HG03095 (cell line): ENCODE measurements around the gene EIF5.
"Not testable (repeated sequence)": the region's sequence is repeated elsewhere in the genome, so short reads cannot be mapped to it uniquely, and the experiment has no call there.

Experiments
- ATAC-seq: cut with Tn5 transposase; IDR thresholded peaks from one replicate; pipeline ENCODE4 v1.9.1; 2021; ENCODE audit warnings: moderate library complexity; ENCODE audit not compliant: unreplicated experiment

The EIF5 gene

GRCh38 chr14:103332143-103332919 is 1.7 kb upstream of the EIF5 start:
- ATAC-seq, result no peak

GRCh38 chr14:103334644-103335622 is 896 bp downstream of the EIF5 start:
- ATAC-seq, result peak; percentile 16

GRCh38 chr14:103336191-103336590 is 2.2 kb downstream of the EIF5 start:
- no peak for ATAC-seq

- no peak for ATAC-seq
Observed at GRCh38 chr14:103337794-103338193, 3.8 kb downstream of the EIF5 start.

GRCh38 chr14:103339561-103339960 is 5.5 kb downstream of the EIF5 start:
- no peak for ATAC-seq

GRCh38 chr14:103340480-103341212 is 6.6 kb downstream of the EIF5 start:
- no peak for ATAC-seq

- no peak for ATAC-seq
Observed at GRCh38 chr14:103341250-103342129, 7.5 kb downstream of the EIF5 start.

GRCh38 chr14:103343164-103343879 is 9.3 kb downstream of the EIF5 start:
- ATAC-seq, result no peak

GRCh38 chr14:103343905-103344797 is 10.1 kb downstream of the EIF5 start:
- no peak for ATAC-seq

- ATAC-seq, result no peak
Observed at GRCh38 chr14:103346286-103346685, 12.2 kb downstream of the EIF5 start.

GRCh38 chr14:103347091-103347815 is 13.2 kb downstream of the EIF5 start:
- ATAC-seq, result no peak

GRCh38 chr14:103348154-103348553 is 14.1 kb downstream of the EIF5 start:
- ATAC-seq, result no peak

GRCh38 chr14:103349982-103350381 is 15.9 kb downstream of the EIF5 start:
- no peak for ATAC-seq

- ATAC-seq, result no peak
Observed at GRCh38 chr14:103353362-103353761, 19.3 kb downstream of the EIF5 start.

- ATAC-seq, result no peak
Observed at GRCh38 chr14:103354141-103354540, 20.1 kb downstream of the EIF5 start.

- no peak for ATAC-seq
Observed at GRCh38 chr14:103356024-103356682, 22.1 kb downstream of the EIF5 start.

GRCh38 chr14:103357552-103357951 is 23.5 kb downstream of the EIF5 start:
- not testable (repeated sequence) for ATAC-seq
